HEK293T (cell line): ENCODE results near the gene DLEC1.

ENCODE experiments used
- CTCF ChIA-PET: fragments of 350-600 bp; formaldehyde crosslinking; extraction: SDS; loops from one replicate; lab custom pipeline; 2021; ENCODE audit warnings: antibody characterized with exemption, inconsistent platforms; lab: Yijun Ruan, JAX
- POLR2A ChIA-PET: fragments of 350-600 bp; formaldehyde crosslinking; extraction: SDS; loops from one replicate; lab custom pipeline; 2020; ENCODE audit warnings: antibody characterized with exemption, inconsistent platforms; lab: Yijun Ruan, JAX
- DNase-seq: peaks from one replicate; pipeline ENCODE4 v3.0.0; 2012; ENCODE audit warnings: mixed read lengths; ENCODE audit errors: extremely low spot score
- ARNT ChIP-seq: fragments of 450-650 bp; IDR thresholded peaks from 2 replicates; pipeline ENCODE4 v1.6.1; 2017; ENCODE audit warnings: mild to moderate bottlenecking
- BHLHE40 ChIP-seq: fragments of 450-650 bp; IDR thresholded peaks from 2 replicates; pipeline ENCODE4 v1.6.1; 2016; ENCODE audit warnings: mild to moderate bottlenecking, moderate library complexity, borderline replicate concordance
- CTBP1 ChIP-seq: fragments of 450-650 bp; IDR thresholded peaks from 2 replicates; pipeline ENCODE4 v1.6.1; 2016; ENCODE audit warnings: borderline replicate concordance
- ELF4 ChIP-seq: fragments of 450-650 bp; IDR thresholded peaks from 2 replicates; pipeline ENCODE4 v1.6.1; 2017; ENCODE audit warnings: antibody characterized with exemption
- FOXA1 ChIP-seq: fragments of 450-650 bp; IDR thresholded peaks from 2 replicates; pipeline ENCODE4 v1.6.1; 2016; ENCODE audit warnings: mild to moderate bottlenecking
- FOXK2 ChIP-seq: fragments of 450-650 bp; IDR thresholded peaks from 2 replicates; pipeline ENCODE4 v1.6.1; 2016; ENCODE audit warnings: mild to moderate bottlenecking
- FOXM1 ChIP-seq: fragments of 450-650 bp; IDR thresholded peaks from 2 replicates; pipeline ENCODE4 v1.6.1; 2017; ENCODE audit warnings: mild to moderate bottlenecking, borderline replicate concordance
- HDGF ChIP-seq: fragments of 450-650 bp; IDR thresholded peaks from 2 replicates; pipeline ENCODE4 v1.6.1; 2017; ENCODE audit warnings: antibody characterized with exemption, borderline replicate concordance
- L3MBTL2 ChIP-seq: fragments of 450-650 bp; conservative IDR thresholded peaks from 2 replicates; pipeline ENCODE4 v1.6.1; 2016; ENCODE audit warnings: mild to moderate bottlenecking
- LEF1 ChIP-seq: fragments of 450-650 bp; IDR thresholded peaks from 2 replicates; pipeline ENCODE4 v1.6.1; 2017; ENCODE audit warnings: mild to moderate bottlenecking, borderline replicate concordance
- NFRKB ChIP-seq: fragments of 450-650 bp; IDR thresholded peaks from 2 replicates; pipeline ENCODE4 v1.6.1; 2016; ENCODE audit warnings: mild to moderate bottlenecking, moderate library complexity
- PKNOX1 ChIP-seq: fragments of 450-650 bp; IDR thresholded peaks from 2 replicates; pipeline ENCODE4 v1.6.1; 2016
- SP1 ChIP-seq: fragments of 450-650 bp; IDR thresholded peaks from 2 replicates; pipeline ENCODE4 v1.6.1; 2017
- SUZ12 ChIP-seq: fragments of 450-650 bp; IDR thresholded peaks from 2 replicates; pipeline ENCODE4 v1.6.1; 2016; ENCODE audit warnings: mild to moderate bottlenecking
- TARDBP ChIP-seq: fragments of 450-650 bp; IDR thresholded peaks from 2 replicates; pipeline ENCODE4 v1.6.1; 2016
- ZNF384 ChIP-seq: fragments of 450-650 bp; IDR thresholded peaks from 2 replicates; pipeline ENCODE4 v1.6.1; 2016

Gene DLEC1

GRCh38 chr3:38152609-38153008, 113.6 kb downstream of the DLEC1 start:
- ChIA-PET CTCF (interaction anchor here (0.6 kb wide), 1 partner anchor 289 kb away, joined by 3 read pairs; no protein-coding TSS in a partner anchor), POLR2A (interaction anchor here (1.2 to 4.3 kb wide), 3 partner anchors 12 to 15 kb away, joined by 3 to 26 read pairs (median 3); partner anchors contain the start of genes ACAA1, MYD88 and OXSR1)
- no peak for DNase-seq
- TF ChIP-seq FOXM1 = no peak
- TF ChIP-seq CTBP1 = no peak
- no peak for TF ChIP-seq FOXK2
- no peak for TF ChIP-seq ARNT
- TF ChIP-seq FOXA1 = no peak
- TF ChIP-seq LEF1 = no peak
- no peak for TF ChIP-seq NFRKB
- TF ChIP-seq TARDBP = no peak
- no peak for TF ChIP-seq SUZ12
- TF ChIP-seq PKNOX1 = no peak
- TF ChIP-seq L3MBTL2 = no peak

DNA sequence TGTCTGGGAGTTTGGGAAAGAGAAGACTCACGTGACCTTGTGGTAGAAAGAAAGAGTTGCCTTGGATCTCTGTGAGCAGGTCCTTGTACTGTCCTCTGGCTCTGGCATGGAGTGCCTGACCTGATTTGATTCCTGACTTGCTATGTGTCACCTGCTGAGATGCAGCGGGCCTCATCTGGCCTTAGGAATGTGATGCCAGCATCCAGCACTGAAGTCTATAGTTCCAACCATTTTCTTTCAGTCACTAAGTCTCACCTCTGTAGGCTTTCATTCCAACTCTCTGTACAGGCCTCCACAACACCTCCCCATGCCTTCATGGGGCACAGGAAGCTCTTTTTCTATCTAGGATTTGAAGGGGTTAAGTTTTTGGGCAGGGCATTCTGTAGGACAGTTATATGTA, 114.2 kb downstream of the DLEC1 start:
- DNase-seq = no peak
- POLR2A ChIA-PET = interaction anchor here (1.2 to 4.3 kb wide), 3 partner anchors 11 to 16 kb away, joined by 3 to 26 read pairs (median 3); partner anchors contain the start of genes ACAA1, MYD88 and OXSR1
- TF ChIP-seq HDGF = no peak
- no peak for TF ChIP-seq BHLHE40
- TF ChIP-seq ELF4 = no peak
- CTCF ChIA-PET = no interaction called here

DNA sequence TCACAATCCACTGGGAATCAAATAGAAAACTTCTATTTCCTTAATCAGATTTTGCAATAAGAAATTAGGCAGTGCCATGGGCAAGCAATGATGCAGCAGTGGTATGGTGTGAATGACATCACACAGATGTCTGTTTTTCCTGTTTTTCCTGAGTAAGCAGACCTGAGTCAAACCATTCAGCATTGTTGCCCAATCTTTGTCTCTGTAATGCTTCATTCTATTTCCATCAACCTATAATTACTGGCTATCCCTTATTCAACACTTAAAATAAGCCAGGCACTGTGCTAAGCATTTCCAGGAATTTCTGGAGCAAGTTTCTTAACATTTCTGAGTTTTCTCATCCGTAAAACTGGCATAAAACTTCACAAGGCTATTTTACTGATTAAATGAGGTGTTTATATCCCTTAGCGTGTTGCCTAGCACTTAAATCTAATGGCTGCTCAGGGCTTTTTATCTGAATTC, 115.1 kb downstream of the DLEC1 start:
- TF ChIP-seq L3MBTL2 (no peak), CTBP1 (no peak), TARDBP (no peak)
- POLR2A ChIA-PET = interaction anchor here (4.3 kb wide), 1 partner anchor 10 kb away, joined by 26 read pairs; the partner anchor contains the start of gene OXSR1
- no peak for DNase-seq
- CTCF ChIA-PET = interaction anchor here (1.6 kb wide), 1 partner anchor 11 kb away, joined by 4 read pairs; the partner anchor contains the start of gene OXSR1

GRCh38 chr3:38154625-38155255, 115.7 kb downstream of the DLEC1 start:
- POLR2A ChIA-PET = interaction anchor here (4.3 kb wide), 1 partner anchor 10 kb away, joined by 26 read pairs; the partner anchor contains the start of gene OXSR1
- CTCF ChIA-PET = interaction anchor here (1.6 kb wide), 1 partner anchor 10 kb away, joined by 4 read pairs; the partner anchor contains the start of gene OXSR1
- no peak for DNase-seq
- no peak for TF ChIP-seq HDGF
- TF ChIP-seq LEF1 = no peak
- no peak for TF ChIP-seq NFRKB
- no peak for TF ChIP-seq FOXK2
- TF ChIP-seq SP1 = no peak
- TF ChIP-seq L3MBTL2 = no peak
- no peak for TF ChIP-seq FOXA1
- no peak for TF ChIP-seq BHLHE40
- no peak for TF ChIP-seq SUZ12
- no peak for TF ChIP-seq FOXM1
- no peak for TF ChIP-seq ELF4
- no peak for TF ChIP-seq CTBP1
- TF ChIP-seq TARDBP = no peak
- no peak for TF ChIP-seq PKNOX1
- no peak for TF ChIP-seq ARNT
- no peak for TF ChIP-seq ZNF384

DNA sequence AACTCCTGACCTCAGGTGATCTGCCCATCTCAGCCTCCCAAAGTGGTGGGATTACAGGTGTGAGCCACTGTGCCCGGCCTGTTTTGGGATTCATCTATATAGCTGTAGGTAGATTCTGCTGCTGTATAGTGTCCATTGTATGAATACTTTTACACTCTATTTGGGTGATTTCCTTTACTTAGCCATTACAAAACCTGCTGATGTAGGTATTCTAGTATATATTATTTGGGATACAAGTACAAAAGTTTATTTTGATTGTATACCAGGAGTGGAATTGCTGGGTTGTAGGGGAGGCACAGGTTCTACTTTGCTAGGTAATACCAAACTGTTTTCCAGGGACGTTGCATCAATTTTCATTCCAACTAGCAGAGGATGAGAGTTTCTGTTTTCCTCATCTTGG, 116.8 kb downstream of the DLEC1 start:
- ChIA-PET CTCF (no interaction called here), POLR2A (interaction anchor here (4.3 kb wide), 1 partner anchor 9 kb away, joined by 26 read pairs; the partner anchor contains the start of gene OXSR1)
- TF ChIP-seq LEF1 = no peak
- no peak for TF ChIP-seq FOXK2
- TF ChIP-seq L3MBTL2 = no peak
- no peak for TF ChIP-seq FOXM1
- TF ChIP-seq NFRKB = no peak
- TF ChIP-seq ARNT = no peak
- no peak for TF ChIP-seq PKNOX1
- TF ChIP-seq BHLHE40 = no peak
- no peak for DNase-seq

GRCh38 chr3:38157117-38157516, 118.1 kb downstream of the DLEC1 start:
- TF ChIP-seq SP1 (no peak), NFRKB (no peak), ZNF384 (no peak), FOXM1 (no peak), BHLHE40 (no peak), CTBP1 (no peak), FOXA1 (no peak), HDGF (no peak), TARDBP (no peak), SUZ12 (no peak), ARNT (no peak), L3MBTL2 (no peak), LEF1 (no peak), ELF4 (no peak)
- POLR2A ChIA-PET = interaction anchor here (0.8 kb wide), 1 partner anchor 8 kb away, joined by 3 read pairs; the partner anchor contains the start of gene OXSR1
- DNase-seq = no peak
- CTCF ChIA-PET = no interaction called here
